Choroid plexus epithelial cell (primary cell): ENCODE measurements around the gene CTNNA3.

Source experiments
- DNase-seq: peaks from one replicate; pipeline ENCODE4 v3.0.0-alpha.2; 2010; ENCODE audit warnings: low read depth
- H3K4me3 ChIP-seq: 2 replicates; pipeline ENCODE4 v1.5.1; 2011; ENCODE audit warnings: low read depth, mild to moderate bottlenecking, control low read depth, low read length, moderate library complexity
- TF ChIP-seq, protein P1 (sequence below): conservative IDR thresholded peaks from 2 replicates; pipeline ENCODE4 v1.5.1; 2011; ENCODE audit warnings: low read depth, mild to moderate bottlenecking, control low read depth, inconsistent platforms, low read length, moderate library complexity

CTNNA3 gene

DNA sequence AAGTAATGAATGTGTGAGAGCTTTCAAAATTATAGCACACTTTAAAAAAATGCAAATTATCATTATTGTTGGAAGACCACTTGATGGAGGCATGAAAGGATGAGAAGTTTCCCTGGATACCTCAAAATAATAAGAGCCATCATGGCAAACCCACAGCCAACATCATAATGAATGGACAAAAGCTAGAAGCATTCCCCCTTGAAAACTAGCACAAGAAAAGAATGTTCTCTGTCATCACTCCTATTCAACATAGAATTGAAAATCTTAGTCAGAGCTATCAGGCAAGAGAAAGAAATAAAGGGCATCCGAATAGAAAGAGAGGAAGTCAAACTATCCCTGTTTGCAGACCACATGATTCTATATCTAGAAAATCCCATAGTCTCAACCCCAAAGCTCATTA is 1657.4 kb downstream of the CTNNA3 start:
- H3K4me3 ChIP-seq: no peak overlapping the region
- no peak for DNase-seq
- TF ChIP-seq, protein P1, sequence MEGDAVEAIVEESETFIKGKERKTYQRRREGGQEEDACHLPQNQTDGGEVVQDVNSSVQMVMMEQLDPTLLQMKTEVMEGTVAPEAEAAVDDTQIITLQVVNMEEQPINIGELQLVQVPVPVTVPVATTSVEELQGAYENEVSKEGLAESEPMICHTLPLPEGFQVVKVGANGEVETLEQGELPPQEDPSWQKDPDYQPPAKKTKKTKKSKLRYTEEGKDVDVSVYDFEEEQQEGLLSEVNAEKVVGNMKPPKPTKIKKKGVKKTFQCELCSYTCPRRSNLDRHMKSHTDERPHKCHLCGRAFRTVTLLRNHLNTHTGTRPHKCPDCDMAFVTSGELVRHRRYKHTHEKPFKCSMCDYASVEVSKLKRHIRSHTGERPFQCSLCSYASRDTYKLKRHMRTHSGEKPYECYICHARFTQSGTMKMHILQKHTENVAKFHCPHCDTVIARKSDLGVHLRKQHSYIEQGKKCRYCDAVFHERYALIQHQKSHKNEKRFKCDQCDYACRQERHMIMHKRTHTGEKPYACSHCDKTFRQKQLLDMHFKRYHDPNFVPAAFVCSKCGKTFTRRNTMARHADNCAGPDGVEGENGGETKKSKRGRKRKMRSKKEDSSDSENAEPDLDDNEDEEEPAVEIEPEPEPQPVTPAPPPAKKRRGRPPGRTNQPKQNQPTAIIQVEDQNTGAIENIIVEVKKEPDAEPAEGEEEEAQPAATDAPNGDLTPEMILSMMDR: no peak

DNA sequence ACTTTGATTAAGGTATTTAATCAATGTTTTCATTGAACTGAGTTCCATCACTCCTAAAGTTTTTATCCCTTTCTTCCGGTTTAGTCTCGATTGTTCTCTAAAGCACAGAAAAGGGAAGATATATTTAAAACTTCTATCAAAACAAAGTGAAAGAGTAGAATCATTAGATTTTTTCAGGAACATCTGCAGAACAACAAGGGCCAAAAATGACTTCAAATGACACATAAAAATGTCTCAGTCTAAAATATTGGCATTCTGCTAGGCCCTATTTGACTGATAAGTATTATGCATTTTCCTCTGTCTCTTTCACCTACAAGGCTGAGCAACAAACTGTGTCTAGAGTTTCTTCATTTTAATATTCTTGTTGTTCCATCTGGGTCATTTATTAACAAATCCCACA is 1669.7 kb downstream of the CTNNA3 start:
- no peak for DNase-seq
- TF ChIP-seq, protein P1: no peak
- no peak overlapping the region for H3K4me3 ChIP-seq

DNA sequence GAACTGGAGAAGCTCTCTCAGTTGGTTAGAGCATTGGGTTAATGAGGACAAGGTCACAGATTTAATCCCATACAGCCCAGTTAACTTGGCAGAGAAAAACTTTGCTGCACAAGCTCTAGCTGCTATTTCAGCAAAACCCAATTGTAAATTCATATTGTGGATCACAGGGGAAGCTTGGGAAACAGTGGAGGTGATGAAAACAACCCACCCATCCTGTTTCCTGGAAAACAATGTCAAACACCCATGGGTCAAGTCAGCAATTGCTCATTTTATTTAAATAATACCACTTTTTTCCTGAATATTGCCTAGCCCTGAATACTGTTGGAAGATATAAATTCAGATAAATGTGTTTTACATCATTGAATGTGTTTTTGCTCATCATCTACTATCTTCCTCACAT is 1670.8 kb downstream of the CTNNA3 start:
- no peak for DNase-seq
- H3K4me3 ChIP-seq: no peak overlapping the region
- TF ChIP-seq, protein P1: no peak

DNA sequence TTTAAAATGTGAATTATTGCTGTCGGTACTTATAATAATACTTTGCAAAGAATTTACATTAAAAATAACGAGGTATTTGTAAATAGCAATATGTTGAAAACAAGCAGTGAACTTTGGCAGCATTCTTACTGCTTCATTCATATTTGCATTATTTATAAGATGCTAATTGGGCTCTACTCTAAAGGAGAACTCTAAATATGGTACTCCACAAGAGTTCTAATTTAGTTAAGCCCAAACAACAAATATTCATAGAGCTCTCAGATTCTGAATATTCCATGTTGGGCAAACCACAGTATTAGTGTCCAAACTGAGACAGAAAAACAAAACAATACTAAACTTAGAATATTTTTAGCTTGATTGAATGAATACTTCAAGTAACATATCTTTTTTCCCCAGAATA is 1674.6 kb downstream of the CTNNA3 start:
- DNase-seq: no peak
- H3K4me3 ChIP-seq: no peak overlapping the region
- TF ChIP-seq, protein P1: no peak

DNA sequence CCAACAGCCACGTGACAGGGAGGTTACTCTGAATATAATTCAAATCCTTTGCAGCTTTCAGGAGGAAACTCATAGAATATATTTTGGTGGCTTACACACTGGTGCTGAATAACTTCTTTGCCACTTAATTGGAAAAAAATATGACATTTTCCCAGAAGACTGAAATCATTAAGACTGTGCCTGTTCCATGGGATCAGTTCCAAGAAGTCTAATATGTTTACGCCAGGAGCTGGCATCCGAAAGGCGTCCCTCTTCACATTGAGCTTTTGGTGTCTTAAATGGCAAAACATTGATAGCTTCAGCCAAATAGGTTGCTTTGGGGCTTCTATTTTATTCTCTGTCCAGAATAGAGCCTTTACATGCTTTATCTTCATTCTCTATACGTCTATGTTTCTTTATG is 1687.8 kb downstream of the CTNNA3 start:
- TF ChIP-seq, protein P1: no peak
- no peak overlapping the region for H3K4me3 ChIP-seq
- DNase-seq: no peak

DNA sequence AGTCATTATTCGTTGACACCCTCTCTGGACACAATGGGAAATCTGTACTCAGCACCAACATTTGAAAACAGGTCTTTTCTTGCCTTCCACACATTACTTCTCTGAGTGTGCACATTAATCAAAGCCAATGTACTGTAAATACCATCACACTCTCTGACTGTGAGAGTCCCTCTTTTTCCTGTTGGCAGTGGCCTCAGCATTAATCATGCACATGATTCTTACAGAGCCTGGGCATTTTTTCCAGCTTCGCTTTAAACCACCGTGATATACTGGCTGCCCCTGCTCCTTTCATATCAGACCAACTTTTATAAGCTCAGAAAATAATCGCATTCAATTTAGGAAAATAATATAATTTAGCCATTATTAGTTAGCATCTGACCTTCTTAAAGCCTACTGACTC is 1689.6 kb downstream of the CTNNA3 start:
- TF ChIP-seq, protein P1: no peak
- DNase-seq: no peak
- no peak overlapping the region for H3K4me3 ChIP-seq

DNA sequence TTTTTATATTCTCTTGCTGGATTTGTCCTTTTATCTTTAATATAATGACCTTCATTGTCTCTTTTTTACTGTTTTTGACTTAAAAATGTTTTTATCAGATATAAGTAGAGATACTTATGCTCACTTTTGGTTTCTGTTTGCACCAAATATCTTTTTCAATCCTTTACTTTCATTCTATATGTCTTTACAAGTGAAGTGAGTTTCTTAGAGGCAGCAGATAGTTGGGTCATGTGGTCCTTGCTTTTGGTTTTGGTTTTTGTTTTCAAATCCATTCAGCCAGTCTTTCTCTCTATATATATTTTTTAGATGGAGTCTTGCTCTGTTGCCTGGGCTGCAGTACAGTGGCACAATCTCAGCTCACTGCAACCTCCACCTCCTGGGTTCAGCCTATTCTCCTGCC is 1702.5 kb downstream of the CTNNA3 start:
- no peak overlapping the region for H3K4me3 ChIP-seq
- TF ChIP-seq, protein P1: no peak
- DNase-seq: no peak
